AG08395 (cell line): ENCODE data around the gene SLC24A3.

Experiments used
- DNase-seq: peaks from one replicate; pipeline ENCODE4 v3.0.0; 2012; ENCODE audit warnings: mixed read lengths, low spot score

SLC24A3 gene

GRCh38 chr20:19302714-19303113, 90.3 kb downstream of the SLC24A3 start:
- no peak for DNase-seq

- DNase-seq, result no peak
Measured at GRCh38 chr20:19304389-19304788, 91.9 kb downstream of the SLC24A3 start.

GRCh38 chr20:19304886-19305415, 92.5 kb downstream of the SLC24A3 start:
- DNase-seq, result no peak

- DNase-seq, result no peak
Measured at GRCh38 chr20:19308146-19308545, 95.7 kb downstream of the SLC24A3 start.

GRCh38 chr20:19310541-19310940, 98.1 kb downstream of the SLC24A3 start:
- no peak for DNase-seq

GRCh38 chr20:19313342-19314069, 101.1 kb downstream of the SLC24A3 start:
- DNase-seq, result no peak

GRCh38 chr20:19314621-19315020, 102.2 kb downstream of the SLC24A3 start:
- DNase-seq, result no peak

GRCh38 chr20:19317237-19318069, 105.0 kb downstream of the SLC24A3 start:
- no peak for DNase-seq

- DNase-seq, result no peak
Measured at GRCh38 chr20:19318610-19319009, 106.2 kb downstream of the SLC24A3 start.

GRCh38 chr20:19320005-19320404, 107.6 kb downstream of the SLC24A3 start:
- DNase-seq, result no peak

- no peak for DNase-seq
Measured at GRCh38 chr20:19321176-19321575, 108.7 kb downstream of the SLC24A3 start.

- DNase-seq, result no peak
Measured at GRCh38 chr20:19322061-19322985, 109.9 kb downstream of the SLC24A3 start.

GRCh38 chr20:19327401-19327800, 115.0 kb downstream of the SLC24A3 start:
- no peak for DNase-seq

GRCh38 chr20:19328676-19329075, 116.2 kb downstream of the SLC24A3 start:
- DNase-seq, result no peak

- DNase-seq, result no peak
Measured at GRCh38 chr20:19330038-19330437, 117.6 kb downstream of the SLC24A3 start.

GRCh38 chr20:19330731-19331130, 118.3 kb downstream of the SLC24A3 start:
- DNase-seq, result no peak

- DNase-seq, result no peak
Measured at GRCh38 chr20:19333563-19333962, 121.1 kb downstream of the SLC24A3 start.

- DNase-seq, result no peak
Measured at GRCh38 chr20:19335341-19335740, 122.9 kb downstream of the SLC24A3 start.

- no peak for DNase-seq
Measured at GRCh38 chr20:19335916-19336315, 123.5 kb downstream of the SLC24A3 start.

- DNase-seq, result no peak
Measured at GRCh38 chr20:19336631-19337030, 124.2 kb downstream of the SLC24A3 start.

GRCh38 chr20:19338380-19338779, 125.9 kb downstream of the SLC24A3 start:
- DNase-seq, result no peak

GRCh38 chr20:19338960-19339359, 126.5 kb downstream of the SLC24A3 start:
- DNase-seq, result no peak
